Transverse colon (tissue), 4 donors: Measurements from ENCODE around the gene ACSM2B. TPM values are rescaled to one million over a fixed set of nuclear protein-coding genes. Genes with fewer than 3 reads are reported as not detected.

Experiments used
- DNase-seq: peaks from one replicate; pipeline ENCODE4 v3.0.0-alpha.2; 2019
- H3K27ac ChIP-seq, 4 donors: fragments of 200-600 bp; sonication (generic); 2 replicates each; pipeline ENCODE4 v1.5.1; 2016 to 2018; ENCODE audit warnings: inconsistent platforms in 4 of 4
- H3K27me3 ChIP-seq: fragments of 200-600 bp; sonication (generic); 2 replicates; pipeline ENCODE4 v1.5.1; 2017; ENCODE audit warnings: inconsistent platforms
- H3K36me3 ChIP-seq, 4 donors: fragments of 200-600 bp; sonication (generic); 2 replicates each; pipeline ENCODE4 v1.5.1; 2017 to 2019; ENCODE audit warnings: inconsistent platforms in 4 of 4
- H3K4me1 ChIP-seq, 4 donors: fragments of 200-600 bp; sonication (generic); 2 replicates each; pipeline ENCODE4 v1.5.1; 2017 to 2020; ENCODE audit warnings: inconsistent platforms in 4 of 4
- H3K4me3 ChIP-seq, 4 donors: fragments of 200-600 bp; sonication (generic); 1 replicate in 1 of 4; 2 replicates in 3 of 4; pipeline versions ENCODE4 v1.5.1 to v1.6.1; 2017 to 2019; ENCODE audit warnings: inconsistent platforms in 4 of 4
- H3K9me3 ChIP-seq, 2 donors: fragments of 200-600 bp; sonication (generic); 2 replicates each; pipeline ENCODE4 v1.5.1; 2017 to 2019; ENCODE audit warnings: inconsistent platforms in 2 of 2
- EP300 ChIP-seq: sonication (generic); formaldehyde crosslinking; IDR thresholded peaks from one replicate; pipeline ENCODE4 v1.6.1; 2017; ENCODE audit warnings: antibody characterized with exemption, low read depth
- POLR2A ChIP-seq: fragments of 450-650 bp; IDR thresholded peaks from one replicate; pipeline ENCODE4 v1.6.1; 2016; ENCODE audit warnings: antibody characterized with exemption, mild to moderate bottlenecking, moderate library complexity
- POLR2AphosphoS5 ChIP-seq, 3 donors: sonication (generic); formaldehyde crosslinking; IDR thresholded peaks; one replicate each; pipeline ENCODE4 v1.6.1; 2016; ENCODE audit warnings: antibody characterized with exemption in 3 of 3
- WGBS, 2 donors: methylation state at CpG; one replicate each; pipeline ENCODE4 v1.1.5; 2018; ENCODE audit warnings: low coverage in 1 of 2; 5-methylcytosine and 5-hydroxymethylcytosine counted together
- in situ Hi-C, 4 donors: fragments of 200-750 bp; cut with MboI; loops; one replicate each; pipeline versions ENCODE4 v1.15.0 to v1.15.1; 2017; ENCODE audit warnings: low sequenced_read_pairs in 3 of 4, low pct_ligation_motif_present in 1 of 4, low pct_unique_long_range_greater_than_20kb in 1 of 4
- intact Hi-C: fragments of 100-400 bp; cut with DNase I; formaldehyde crosslinking; loops from one replicate; pipeline ENCODE4 v1.15.1; 2023; ENCODE audit warnings: low total_unique reads
- total RNA-seq, 4 donors: library from RNA; depleted of rRNA; stranded (reverse); fragments of >200 nt; gene quantifications; one replicate each; pipeline ENCODE4 v1.1.0, GENCODE V29; 2016
- TF ChIP-seq, protein P1 (sequence below), 5 experiments: fragments of 200-600 bp in 3 of 5; fragments of 450-650 bp in 2 of 5; sonication (generic) in 3 of 5; IDR thresholded peaks; 1 replicate in 2 of 5; 2 replicates in 3 of 5; pipeline ENCODE4 v1.5.1; 2016 to 2017; ENCODE audit warnings: antibody characterized with exemption in 5 of 5, inconsistent platforms in 3 of 5, mild to moderate bottlenecking in 2 of 5, moderate library complexity in 1 of 5

The ACSM2B gene
- total RNA-seq, 4 donors from 2014 or later = not detected

DNA sequence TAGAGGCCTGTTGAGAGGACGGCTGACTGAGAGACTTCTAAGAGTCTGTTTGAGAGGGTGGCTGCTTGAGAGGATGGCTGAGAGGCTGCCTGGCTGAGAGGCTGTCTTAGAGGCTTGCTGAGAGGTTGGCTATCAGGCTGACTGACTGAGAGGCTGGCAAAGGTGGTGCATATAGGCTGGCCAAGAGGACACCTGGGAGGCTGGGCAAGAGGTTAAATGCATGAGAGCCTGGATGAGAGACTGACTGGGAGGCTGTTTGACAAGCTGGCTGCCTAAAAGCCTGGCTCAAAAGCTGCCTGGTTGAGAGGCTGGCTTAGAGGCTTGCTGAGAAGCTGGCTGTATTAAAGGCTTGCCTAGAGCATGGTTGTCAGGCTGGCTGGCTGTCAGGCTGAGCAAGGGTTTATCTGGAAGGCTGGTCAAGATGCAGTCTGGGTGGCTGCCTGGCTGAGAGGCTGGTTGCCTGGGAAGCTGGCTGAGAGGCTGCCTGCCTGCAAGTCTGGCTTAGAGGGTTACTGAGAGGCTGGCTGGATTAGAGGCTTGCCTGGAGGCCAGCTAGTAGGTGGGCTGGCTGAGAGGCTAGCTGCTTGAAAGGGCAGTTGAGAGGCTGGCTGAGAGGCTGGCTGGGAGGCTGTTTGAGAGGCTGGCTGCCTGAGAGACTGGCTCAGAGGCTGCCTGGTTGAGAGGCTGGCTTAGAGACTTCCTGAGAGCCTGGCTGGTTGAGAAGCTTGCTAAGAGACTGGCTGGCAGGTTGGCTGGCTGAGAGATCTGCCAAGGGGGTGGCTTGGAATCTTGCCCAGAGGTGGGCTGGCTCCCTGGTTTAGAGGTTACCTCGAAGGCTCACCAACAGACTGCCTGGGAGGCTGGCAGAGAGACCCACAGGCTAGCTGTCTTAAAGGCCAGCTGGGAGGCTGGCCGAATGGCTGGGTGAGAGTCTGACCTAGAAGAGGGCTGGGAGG, 38.3 kb upstream of the ACSM2B start:
- TF ChIP-seq, protein P1, sequence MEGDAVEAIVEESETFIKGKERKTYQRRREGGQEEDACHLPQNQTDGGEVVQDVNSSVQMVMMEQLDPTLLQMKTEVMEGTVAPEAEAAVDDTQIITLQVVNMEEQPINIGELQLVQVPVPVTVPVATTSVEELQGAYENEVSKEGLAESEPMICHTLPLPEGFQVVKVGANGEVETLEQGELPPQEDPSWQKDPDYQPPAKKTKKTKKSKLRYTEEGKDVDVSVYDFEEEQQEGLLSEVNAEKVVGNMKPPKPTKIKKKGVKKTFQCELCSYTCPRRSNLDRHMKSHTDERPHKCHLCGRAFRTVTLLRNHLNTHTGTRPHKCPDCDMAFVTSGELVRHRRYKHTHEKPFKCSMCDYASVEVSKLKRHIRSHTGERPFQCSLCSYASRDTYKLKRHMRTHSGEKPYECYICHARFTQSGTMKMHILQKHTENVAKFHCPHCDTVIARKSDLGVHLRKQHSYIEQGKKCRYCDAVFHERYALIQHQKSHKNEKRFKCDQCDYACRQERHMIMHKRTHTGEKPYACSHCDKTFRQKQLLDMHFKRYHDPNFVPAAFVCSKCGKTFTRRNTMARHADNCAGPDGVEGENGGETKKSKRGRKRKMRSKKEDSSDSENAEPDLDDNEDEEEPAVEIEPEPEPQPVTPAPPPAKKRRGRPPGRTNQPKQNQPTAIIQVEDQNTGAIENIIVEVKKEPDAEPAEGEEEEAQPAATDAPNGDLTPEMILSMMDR (IDR thresholded peaks at IDR 0.05) = no peak
- TF ChIP-seq EP300 = no peak
- TF ChIP-seq POLR2A = no peak
- TF ChIP-seq POLR2AphosphoS5 (IDR thresholded peaks at IDR 0.05) = no peak
- in situ Hi-C loops = loop anchor here in 1 of 4 donors (25.0 kb wide), 1 partner anchor 98 kb away; no protein-coding TSS in a partner anchor
- Histone ChIP-seq H3K36me3 (no peaks in the 10 kb centered on the region), H3K4me1 (no peaks in the 10 kb centered on the region), H3K27me3 (no peaks in the 10 kb centered on the region), H3K4me3 (no peak overlapping the region), H3K27ac (no peak overlapping the region), H3K9me3 (no peaks in the 10 kb centered on the region)
- DNase-seq = no peak
- WGBS, 2 donors = 34% methylated on average over 3 of the region's 3 CpGs; no CpG with 5 or more reads in 1 of the 2 donors
- intact Hi-C loops = no loop called here

DNA sequence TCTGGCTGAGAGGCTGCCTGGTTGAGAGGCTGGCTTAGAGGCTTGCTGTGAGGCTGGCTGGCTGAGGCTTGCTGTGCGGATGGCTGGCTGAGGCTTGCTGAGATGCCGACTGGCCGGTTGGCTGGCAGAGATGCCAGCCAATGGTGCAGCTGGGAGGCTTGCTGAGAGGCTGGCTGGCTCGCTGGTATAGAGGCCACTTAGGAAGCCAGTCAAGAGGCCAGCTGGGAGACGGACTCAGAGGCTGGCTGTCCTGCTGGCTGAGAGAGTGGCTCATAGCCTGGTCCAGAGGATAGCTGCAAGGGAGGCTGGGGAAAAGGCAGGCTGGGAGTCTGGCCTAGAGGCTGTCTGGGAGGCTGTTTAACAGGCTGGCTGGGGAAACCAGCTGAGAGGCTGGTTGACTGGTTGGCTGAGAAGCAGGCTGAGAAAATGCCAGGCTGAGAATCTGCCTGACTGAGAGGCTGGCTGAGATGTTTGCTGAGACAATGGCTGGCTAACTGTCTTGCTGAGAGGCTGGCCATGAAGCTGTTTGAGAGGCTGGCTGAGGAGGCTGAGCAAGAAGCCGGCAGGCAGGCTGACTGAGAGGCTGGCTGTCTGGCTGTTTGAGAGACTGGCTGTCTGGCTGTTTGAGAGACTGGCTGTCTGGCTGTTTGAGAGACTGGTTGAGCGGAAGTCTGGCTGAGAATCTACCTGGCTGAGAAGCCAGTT, 37.5 kb upstream of the ACSM2B start:
- Histone ChIP-seq H3K27me3 (no peaks in the 10 kb centered on the region), H3K27ac (peak overlapping the region in 2 of 4 donors; percentile 3 to 42), H3K36me3 (no peaks in the 10 kb centered on the region), H3K4me3 (no peak overlapping the region), H3K9me3 (no peaks in the 10 kb centered on the region), H3K4me1 (no peaks in the 10 kb centered on the region)
- in situ Hi-C loops = loop anchor here in 1 of 4 donors (25.0 kb wide), 1 partner anchor 99 kb away; no protein-coding TSS in a partner anchor
- intact Hi-C loops = no loop called here
- WGBS, 2 donors = 68% methylated on average over 7 of the region's 7 CpGs; no CpG with 5 or more reads in 1 of the 2 donors
- TF ChIP-seq EP300 (no peak), POLR2AphosphoS5 (IDR thresholded peaks at IDR 0.05) (no peak), POLR2A (no peak)
- TF ChIP-seq, protein P1 (IDR thresholded peaks at IDR 0.05) = no peak
- no peak for DNase-seq

DNA sequence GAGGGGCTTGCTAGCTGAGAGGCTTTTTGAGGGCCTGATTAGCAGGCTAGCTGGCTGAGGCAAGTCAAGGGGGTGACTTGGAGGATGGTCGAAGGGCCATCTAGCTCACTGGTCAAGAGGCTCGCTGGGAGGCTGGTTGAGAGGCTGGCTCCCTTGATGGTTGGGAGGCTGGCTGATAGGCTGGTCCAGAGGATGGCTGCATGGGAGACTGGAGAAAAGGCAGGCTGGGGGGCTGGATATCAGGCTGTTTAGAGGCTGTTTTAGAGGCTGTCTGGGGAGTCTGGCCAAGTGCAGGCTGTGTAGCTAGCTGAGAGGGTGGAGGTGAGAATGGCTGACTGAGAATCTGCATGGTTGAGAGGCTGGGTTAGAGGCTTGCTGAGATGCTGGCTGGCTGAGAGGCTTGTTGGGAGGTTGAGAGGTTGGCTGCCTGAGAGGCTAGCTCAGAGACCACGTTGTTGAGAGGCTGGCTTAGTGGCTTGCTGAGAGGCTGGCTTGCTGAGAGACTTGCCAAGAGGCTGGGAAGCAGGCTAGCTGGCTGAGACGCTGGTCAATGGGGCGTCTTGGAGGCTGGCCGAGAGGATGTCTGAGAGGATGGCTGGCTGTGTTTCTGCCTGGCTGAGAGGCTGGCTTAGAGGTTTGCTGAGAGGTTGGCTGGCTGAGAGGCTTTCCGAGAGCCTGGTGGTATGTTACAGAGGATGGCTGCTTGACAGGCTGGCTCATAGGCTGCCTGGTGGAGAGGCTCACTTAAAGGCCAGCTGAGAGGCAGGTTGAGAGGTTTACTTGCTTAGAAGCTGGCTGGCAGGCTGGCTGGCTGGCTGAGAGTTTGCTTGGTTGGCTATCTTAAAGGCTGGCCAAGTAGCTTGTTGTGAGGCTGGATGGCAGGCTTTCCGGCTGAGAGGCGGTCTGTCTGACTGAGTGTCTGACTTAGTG, 36.6 kb upstream of the ACSM2B start:
- DNase-seq = no peak
- no peak for TF ChIP-seq EP300
- TF ChIP-seq, protein P1 (IDR thresholded peaks at IDR 0.05) = no peak
- TF ChIP-seq POLR2AphosphoS5 (IDR thresholded peaks at IDR 0.05) = no peak
- no peak for TF ChIP-seq POLR2A
- no peaks in the 10 kb centered on the region for H3K9me3 ChIP-seq
- no peaks in the 10 kb centered on the region for H3K4me1 ChIP-seq
- H3K27me3 ChIP-seq = no peaks in the 10 kb centered on the region
- intact Hi-C loops = no loop called here
- in situ Hi-C loops = loop anchor here in 1 of 4 donors (25.0 kb wide), 1 partner anchor 99 kb away; no protein-coding TSS in a partner anchor
- peak overlapping the region in 3 of 4 donors; percentile 3 to 42 (median 18) for H3K27ac ChIP-seq
- H3K4me3 ChIP-seq = no peak overlapping the region
- 70% methylated on average over 2 to 9 of the region's 9 CpGs for WGBS, 2 donors
- H3K36me3 ChIP-seq = no peaks in the 10 kb centered on the region
